Measurements from ENCODE around the gene YARS1. TPM values are rescaled to one million over a fixed set of nuclear protein-coding genes. Genes with fewer than 3 reads are reported as not detected.

YARS1 gene
- total RNA-seq, 1 experiment from 2014 or later: 262 TPM

- no peaks in the 10 kb centered on the region for H3K9me3 ChIP-seq (ENCODE audit: low read depth, low read length, poor library complexity, severe bottlenecking)
- no peaks in the 10 kb centered on the region for H3K27me3 ChIP-seq (replicated peaks; ENCODE audit: insufficient read depth, low read depth, low read length, poor library complexity)
- H3K4me1 ChIP-seq (ENCODE audit: insufficient read depth, low read length, poor library complexity, severe bottlenecking): peaks cover 13% of the 10 kb centered on the region
- BruUV-seq (replicated peaks): no TSS peak
- ChIA-PET POLR2A (ENCODE audit: low non-redundant PET) (interaction anchor here (0.6 kb wide), 1 partner anchor 18 kb away, joined by 4 read pairs; no protein-coding TSS in a partner anchor), CTCF (no interaction called here)
- no peak overlapping the region for H3K4me3 ChIP-seq (ENCODE audit: low read depth, low read length, poor library complexity, severe bottlenecking)
- H3K36me3 ChIP-seq (ENCODE audit: insufficient read depth, low read length, poor library complexity, severe bottlenecking): no peaks in the 10 kb centered on the region
- no peak for TF ChIP-seq CTCF (conservative IDR thresholded peaks at IDR 0.05; ENCODE audit: low read depth, low read length)
- no peak for TF ChIP-seq EZH2 (IDR thresholded peaks at IDR 0.05; ENCODE audit: borderline replicate concordance, low read depth, low read length, poor library complexity, severe bottlenecking)
- intact Hi-C loops (cut with micrococcal nuclease; ENCODE audit: unreplicated experiment): no loop called here
- no peak for DNase-seq (ENCODE audit: low spot score)
- no peak overlapping the region for H3K27ac ChIP-seq (ENCODE audit: low read depth, low read length, poor library complexity, severe bottlenecking)
Measured at GRCh38 chr1:32757213-32757895, 59.8 kb downstream of the YARS1 start.

GRCh38 chr1:32755810-32756159 is 61.4 kb downstream of the YARS1 start:
- ChIA-PET POLR2A (ENCODE audit: low non-redundant PET) (no interaction called here), CTCF (no interaction called here)
- Histone ChIP-seq H3K4me1 (ENCODE audit: insufficient read depth, low read length, poor library complexity, severe bottlenecking) (peaks cover 4% of the 10 kb centered on the region), H3K36me3 (ENCODE audit: insufficient read depth, low read length, poor library complexity, severe bottlenecking) (no peaks in the 10 kb centered on the region), H3K4me3 (ENCODE audit: low read depth, low read length, poor library complexity, severe bottlenecking) (no peak overlapping the region), H3K9me3 (ENCODE audit: low read depth, low read length, poor library complexity, severe bottlenecking) (no peaks in the 10 kb centered on the region), H3K27ac (ENCODE audit: low read depth, low read length, poor library complexity, severe bottlenecking) (no peak overlapping the region), H3K27me3 (replicated peaks; ENCODE audit: insufficient read depth, low read depth, low read length, poor library complexity) (no peaks in the 10 kb centered on the region)
- DNase-seq (ENCODE audit: low spot score): no peak
- BruUV-seq (replicated peaks): no TSS peak
- intact Hi-C loops (cut with micrococcal nuclease; ENCODE audit: unreplicated experiment): no loop called here
- TF ChIP-seq EZH2 (IDR thresholded peaks at IDR 0.05; ENCODE audit: borderline replicate concordance, low read depth, low read length, poor library complexity, severe bottlenecking): no peak
- TF ChIP-seq CTCF (conservative IDR thresholded peaks at IDR 0.05; ENCODE audit: low read depth, low read length): no peak

- no peak overlapping the region for H3K27ac ChIP-seq (ENCODE audit: low read depth, low read length, poor library complexity, severe bottlenecking)
- TF ChIP-seq CTCF (conservative IDR thresholded peaks at IDR 0.05; ENCODE audit: low read depth, low read length) (no peak), EZH2 (IDR thresholded peaks at IDR 0.05; ENCODE audit: borderline replicate concordance, low read depth, low read length, poor library complexity, severe bottlenecking) (no peak)
- intact Hi-C loops (cut with micrococcal nuclease; ENCODE audit: unreplicated experiment): no loop called here
- H3K9me3 ChIP-seq (ENCODE audit: low read depth, low read length, poor library complexity, severe bottlenecking): no peaks in the 10 kb centered on the region
- H3K4me1 ChIP-seq (ENCODE audit: insufficient read depth, low read length, poor library complexity, severe bottlenecking): peaks cover 4% of the 10 kb centered on the region
- ChIA-PET POLR2A (ENCODE audit: low non-redundant PET) (no interaction called here), CTCF (interaction anchor here (0.8 kb wide), 1 partner anchor 18 kb away, joined by 8 read pairs; no protein-coding TSS in a partner anchor)
- H3K4me3 ChIP-seq (ENCODE audit: low read depth, low read length, poor library complexity, severe bottlenecking): peak overlapping the region; percentile 59
- BruUV-seq (replicated peaks): no TSS peak
- no peak for DNase-seq (ENCODE audit: low spot score)
- no peaks in the 10 kb centered on the region for H3K36me3 ChIP-seq (ENCODE audit: insufficient read depth, low read length, poor library complexity, severe bottlenecking)
- H3K27me3 ChIP-seq (replicated peaks; ENCODE audit: insufficient read depth, low read depth, low read length, poor library complexity): no peaks in the 10 kb centered on the region
Measured at GRCh38 chr1:32755098-32755809, 61.9 kb downstream of the YARS1 start.

Measured in A673 (cell line).